Smooth muscle cell (in vitro differentiated cells): ENCODE results near the gene AFG1L. TPM values are rescaled to one million over a fixed set of nuclear protein-coding genes. Genes with fewer than 3 reads are reported as not detected.
A peak's percentile ranks its signal among the peaks of the same experiment; 100 is the strongest.

Source experiments
- DNase-seq: peaks from one replicate; lab custom pipeline; 2025; ENCODE audit not compliant: unreplicated experiment; lab: John Stamatoyannopoulos, UW
- H2AFZ ChIP-seq: fragments of 200-600 bp; sonication (generic); 2 replicates; pipeline ENCODE4 v1.6.0; 2016; ENCODE audit warnings: antibody characterized with exemption, low read depth, mild to moderate bottlenecking
- H3F3A ChIP-seq: fragments of 200-600 bp; sonication (generic); 2 replicates; pipeline ENCODE4 v1.6.0; 2017; ENCODE audit warnings: antibody characterized with exemption, low read depth
- H3K27ac ChIP-seq: fragments of 200-600 bp; sonication (generic); 2 replicates; pipeline ENCODE4 v1.5.1; 2016; ENCODE audit warnings: low read depth, mild to moderate bottlenecking
- H3K27me3 ChIP-seq: fragments of 200-600 bp; sonication (generic); 2 replicates; pipeline ENCODE4 v1.6.1; 2016; ENCODE audit warnings: low read depth, mild to moderate bottlenecking
- H3K36me3 ChIP-seq: fragments of 200-600 bp; sonication (generic); 2 replicates; pipeline ENCODE4 v1.5.1; 2016; ENCODE audit warnings: low read depth
- H3K4me1 ChIP-seq: fragments of 200-600 bp; sonication (generic); 2 replicates; pipeline ENCODE4 v1.5.1; 2016; ENCODE audit warnings: low read depth
- H3K4me2 ChIP-seq: fragments of 200-600 bp; sonication (generic); 2 replicates; pipeline ENCODE4 v1.6.0; 2016; ENCODE audit warnings: mild to moderate bottlenecking
- H3K4me3 ChIP-seq: fragments of 200-600 bp; sonication (generic); 2 replicates; pipeline ENCODE4 v1.5.1; 2016; ENCODE audit warnings: mild to moderate bottlenecking
- H3K79me2 ChIP-seq: fragments of 200-600 bp; sonication (generic); 2 replicates; pipeline ENCODE4 v1.6.0; 2016; ENCODE audit warnings: low read depth, mild to moderate bottlenecking
- H3K9ac ChIP-seq: fragments of 200-600 bp; sonication (generic); 2 replicates; pipeline ENCODE4 v1.6.0; 2016; ENCODE audit warnings: low read depth
- H3K9me3 ChIP-seq: fragments of 200-600 bp; sonication (generic); replicated peaks from 2 replicates; pipeline ENCODE4 v1.5.1; 2016; ENCODE audit warnings: low read depth
- H4K20me1 ChIP-seq: fragments of 200-600 bp; sonication (generic); 2 replicates; pipeline ENCODE4 v1.6.0; 2016; ENCODE audit warnings: low read depth
- CTCF ChIP-seq: fragments of 200-600 bp; sonication (generic); IDR thresholded peaks from 2 replicates; pipeline ENCODE4 v1.5.1; 2017; ENCODE audit warnings: borderline replicate concordance, mild to moderate bottlenecking, antibody characterized with exemption; ENCODE audit not compliant: insufficient read depth, poor library complexity, severe bottlenecking
- WGBS: methylation state at CpG from one replicate; pipeline ENCODE4 v1.1.7; 2016; ENCODE audit warnings: low lambda C conversion rate; 5-methylcytosine and 5-hydroxymethylcytosine counted together
- polyA plus RNA-seq: library from polyadenylated mRNA; unstranded; fragments of >200 nt; fragmentation: Nextera tagmentation; extraction: Ambion mirVana; gene quantifications from 2 replicates; pipeline ENCODE4 v1.2.1, GENCODE V29; 2016
- total RNA-seq: library from RNA; depleted of rRNA; stranded (reverse); fragments of >200 nt; gene quantifications from 2 replicates; pipeline ENCODE4 v1.2.3, GENCODE V29; 2014

The AFG1L gene
- total and polyA plus RNA-seq, 2 experiments from 2014 or later, result 4.0 to 5.7 TPM

- WGBS, result 97% methylated on average over 3 of the region's 3 CpGs
- Histone ChIP-seq H2AFZ (no peak overlapping the region), H4K20me1 (no peaks in the 10 kb centered on the region), H3K4me1 (no peaks in the 10 kb centered on the region), H3K4me2 (no peak overlapping the region), H3K27ac (no peak overlapping the region), H3K9ac (no peak overlapping the region), H3K9me3 (no peaks in the 10 kb centered on the region), H3F3A (no peaks in the 10 kb centered on the region), H3K79me2 (no peaks in the 10 kb centered on the region), H3K4me3 (no peak overlapping the region), H3K36me3 (no peaks in the 10 kb centered on the region), H3K27me3 (no peaks in the 10 kb centered on the region)
- DNase-seq, result no peak
- no peak for TF ChIP-seq CTCF
These were observed 254.9 kb downstream of the AFG1L start for GRCh38 chr6:108549741-108550140.

GRCh38 chr6:108550256-108550655 lies 255.4 kb downstream of the AFG1L start:
- TF ChIP-seq CTCF, result no peak
- H3K27me3 ChIP-seq, result no peaks in the 10 kb centered on the region
- H3K4me2 ChIP-seq, result no peak overlapping the region

GRCh38 chr6:108555399-108556052 lies 260.7 kb downstream of the AFG1L start:
- Histone ChIP-seq H2AFZ (no peak overlapping the region), H3K4me2 (no peak overlapping the region), H3K27me3 (no peaks in the 10 kb centered on the region), H3K27ac (no peak overlapping the region), H3K4me3 (no peak overlapping the region), H3K79me2 (no peaks in the 10 kb centered on the region), H3K9me3 (no peaks in the 10 kb centered on the region), H3K36me3 (no peaks in the 10 kb centered on the region), H3F3A (peaks cover 6% of the 10 kb centered on the region), H3K4me1 (peaks cover 5% of the 10 kb centered on the region), H4K20me1 (no peaks in the 10 kb centered on the region), H3K9ac (no peak overlapping the region)
- no peak for DNase-seq
- 83% methylated on average over 7 of the region's 7 CpGs for WGBS
- no peak for TF ChIP-seq CTCF

More at GRCh38 chr6:108550256-108550655, 255.4 kb downstream of the AFG1L start:
- no peaks in the 10 kb centered on the region for H3F3A ChIP-seq
- H3K4me3 ChIP-seq, result no peak overlapping the region
- WGBS, result 65% methylated on average over 3 of the region's 3 CpGs
- no peak overlapping the region for H3K9ac ChIP-seq
- H4K20me1 ChIP-seq, result no peaks in the 10 kb centered on the region
- no peaks in the 10 kb centered on the region for H3K9me3 ChIP-seq
- no peak for DNase-seq
- H3K27ac ChIP-seq, result no peak overlapping the region
- H3K4me1 ChIP-seq, result no peaks in the 10 kb centered on the region
- H3K36me3 ChIP-seq, result no peaks in the 10 kb centered on the region
- no peaks in the 10 kb centered on the region for H3K79me2 ChIP-seq
- no peak overlapping the region for H2AFZ ChIP-seq

- Histone ChIP-seq H3K4me2 (peak overlapping the region; percentile 93), H4K20me1 (no peaks in the 10 kb centered on the region), H3K27ac (no peak overlapping the region), H3K4me1 (peaks cover 5% of the 10 kb centered on the region), H3F3A (peaks cover 6% of the 10 kb centered on the region), H3K79me2 (no peaks in the 10 kb centered on the region), H3K4me3 (no peak overlapping the region), H3K9me3 (no peaks in the 10 kb centered on the region), H3K9ac (no peak overlapping the region), H3K27me3 (no peaks in the 10 kb centered on the region), H3K36me3 (no peaks in the 10 kb centered on the region), H2AFZ (no peak overlapping the region)
- DNase-seq, result no peak
- WGBS, result 90% methylated on average over 5 of the region's 5 CpGs
- no peak for TF ChIP-seq CTCF
These were observed 261.4 kb downstream of the AFG1L start for GRCh38 chr6:108556250-108556649.
